Fibroblast of pulmonary artery (primary cell): ENCODE data around the gene C3orf20.
"Not testable (repeated sequence)": the region's sequence is repeated elsewhere in the genome, so short reads cannot be mapped to it uniquely, and the experiment has no call there.

ENCODE experiments used
- DNase-seq: peaks from one replicate; pipeline ENCODE4 v3.0.0-alpha.2; 2010; ENCODE audit warnings: low read depth
- H3K4me3 ChIP-seq: replicated peaks from 2 replicates; pipeline ENCODE4 v1.5.1; 2011; ENCODE audit warnings: low read depth, mild to moderate bottlenecking, control low read depth, low read length, moderate library complexity
- TF ChIP-seq, protein P1 (sequence below): IDR thresholded peaks from 2 replicates; pipeline ENCODE4 v1.5.1; 2011; ENCODE audit warnings: mild to moderate bottlenecking, control low read depth, low read length, inconsistent platforms; ENCODE audit errors: missing control alignments

C3orf20 gene

DNA sequence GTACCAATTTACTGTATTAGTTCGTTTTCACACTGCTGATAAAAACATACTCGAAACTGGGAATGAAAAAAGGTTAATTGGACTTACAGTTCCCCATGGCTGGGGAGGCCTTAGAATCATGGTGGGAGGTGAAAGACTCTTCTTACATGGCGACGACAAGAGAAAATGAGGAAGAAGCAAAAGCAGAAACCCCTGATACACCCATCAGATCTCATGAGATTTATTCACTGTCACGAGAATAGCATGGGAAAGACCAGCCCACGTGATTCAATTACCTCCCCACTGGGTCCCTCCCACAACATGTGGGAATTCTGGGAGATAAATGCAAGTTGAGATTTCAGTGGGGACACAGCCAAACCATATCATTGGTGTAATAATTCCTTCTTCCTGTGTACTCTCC, 69.6 kb downstream of the C3orf20 start:
- TF ChIP-seq, protein P1, sequence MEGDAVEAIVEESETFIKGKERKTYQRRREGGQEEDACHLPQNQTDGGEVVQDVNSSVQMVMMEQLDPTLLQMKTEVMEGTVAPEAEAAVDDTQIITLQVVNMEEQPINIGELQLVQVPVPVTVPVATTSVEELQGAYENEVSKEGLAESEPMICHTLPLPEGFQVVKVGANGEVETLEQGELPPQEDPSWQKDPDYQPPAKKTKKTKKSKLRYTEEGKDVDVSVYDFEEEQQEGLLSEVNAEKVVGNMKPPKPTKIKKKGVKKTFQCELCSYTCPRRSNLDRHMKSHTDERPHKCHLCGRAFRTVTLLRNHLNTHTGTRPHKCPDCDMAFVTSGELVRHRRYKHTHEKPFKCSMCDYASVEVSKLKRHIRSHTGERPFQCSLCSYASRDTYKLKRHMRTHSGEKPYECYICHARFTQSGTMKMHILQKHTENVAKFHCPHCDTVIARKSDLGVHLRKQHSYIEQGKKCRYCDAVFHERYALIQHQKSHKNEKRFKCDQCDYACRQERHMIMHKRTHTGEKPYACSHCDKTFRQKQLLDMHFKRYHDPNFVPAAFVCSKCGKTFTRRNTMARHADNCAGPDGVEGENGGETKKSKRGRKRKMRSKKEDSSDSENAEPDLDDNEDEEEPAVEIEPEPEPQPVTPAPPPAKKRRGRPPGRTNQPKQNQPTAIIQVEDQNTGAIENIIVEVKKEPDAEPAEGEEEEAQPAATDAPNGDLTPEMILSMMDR: no peak
- no peak for DNase-seq
- H3K4me3 ChIP-seq: no peak overlapping the region

GRCh38 chr3:14750650-14751049, 75.7 kb downstream of the C3orf20 start:
- no peak for DNase-seq
- no peak overlapping the region for H3K4me3 ChIP-seq
- TF ChIP-seq, protein P1: no peak

DNA sequence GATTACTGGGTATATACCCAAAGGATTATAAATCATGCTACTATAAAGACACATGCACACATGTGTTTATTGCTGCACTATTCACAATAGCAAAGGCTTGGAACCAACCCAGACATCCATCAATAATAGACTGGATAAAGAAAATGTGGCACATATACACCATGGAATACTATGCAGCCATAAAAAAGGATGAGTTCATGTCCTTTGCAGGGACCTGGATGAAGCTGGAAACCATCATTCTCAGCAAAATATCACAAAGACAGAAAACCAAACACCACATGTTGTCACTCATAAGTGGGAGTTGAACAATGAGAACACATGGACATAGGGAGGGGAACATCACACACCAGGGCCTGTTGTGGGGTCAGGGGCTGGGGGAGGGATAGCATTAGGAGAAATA, 78.0 kb downstream of the C3orf20 start:
- not testable (repeated sequence) for H3K4me3 ChIP-seq, DNase-seq

DNA sequence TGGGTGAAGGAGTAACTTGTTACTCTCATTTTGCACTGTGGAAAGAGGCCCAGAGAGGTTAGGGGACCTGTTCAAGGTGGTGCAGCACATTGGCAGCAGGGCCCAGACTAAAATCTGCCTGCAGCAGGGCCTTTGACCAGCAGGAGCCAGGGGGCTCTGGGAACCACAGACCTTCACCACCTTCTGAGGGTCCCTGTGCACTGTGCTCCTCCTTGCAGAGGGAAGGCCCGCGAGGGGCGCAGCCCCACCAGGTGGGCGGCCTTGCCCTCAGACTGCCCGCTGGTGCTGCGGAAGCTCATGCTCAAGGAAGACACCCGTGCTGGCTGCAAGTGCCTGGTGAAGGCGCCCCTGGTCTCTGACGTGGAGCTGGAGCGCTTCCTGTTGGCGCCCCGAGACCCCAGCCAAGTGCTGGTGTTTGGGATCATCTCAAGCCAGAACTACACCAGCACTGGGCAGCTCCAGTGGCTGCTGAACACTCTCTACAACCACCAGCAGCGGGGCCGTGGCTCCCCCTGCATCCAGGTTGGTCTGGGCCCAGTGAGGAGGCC, 82.3 kb downstream of the C3orf20 start:
- no peak for DNase-seq
- TF ChIP-seq, protein P1: no peak

GRCh38 chr3:14758297-14758696, 83.4 kb downstream of the C3orf20 start:
- TF ChIP-seq, protein P1: no peak
- no peak for DNase-seq
- H3K4me3 ChIP-seq: no peak overlapping the region

More for the DNA sequence above, 82.3 kb downstream of the C3orf20 start:
- H3K4me3 ChIP-seq: no peak overlapping the region

GRCh38 chr3:14758959-14759358, 84.0 kb downstream of the C3orf20 start:
- no peak overlapping the region for H3K4me3 ChIP-seq
- TF ChIP-seq, protein P1: no peak
- no peak for DNase-seq

DNA sequence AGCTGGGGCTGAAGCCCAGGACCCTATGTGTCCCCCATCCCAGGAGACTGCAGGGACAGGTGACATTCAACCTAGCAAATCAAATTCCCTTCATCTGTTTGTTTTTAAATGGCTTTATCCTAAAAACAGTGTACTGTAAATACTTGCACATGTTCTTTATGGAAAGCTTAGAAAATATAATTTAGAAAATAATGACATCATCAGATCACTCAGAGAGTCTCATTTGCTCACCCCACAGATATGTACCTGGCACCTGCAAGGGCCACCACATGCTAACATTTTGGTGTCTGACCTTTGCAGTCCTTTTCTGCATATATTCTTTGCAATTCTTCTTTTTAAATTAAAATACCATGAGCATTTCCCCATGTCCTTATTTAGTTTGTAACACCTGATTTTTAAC, 85.2 kb downstream of the C3orf20 start:
- H3K4me3 ChIP-seq: no peak overlapping the region
- no peak for DNase-seq
- TF ChIP-seq, protein P1: no peak
